Activated naive CD8-positive, alpha-beta T cell (primary cell): ENCODE data around the gene ASIP.
"Not testable (repeated sequence)": the region's sequence is repeated elsewhere in the genome, so short reads cannot be mapped to it uniquely, and the experiment has no call there.

Source experiments
- H3K27ac Mint-ChIP-seq: one replicate; pipeline ENCODE4 v1.8.0; 2021; ENCODE audit warnings: mixed read lengths
- H3K27me3 Mint-ChIP-seq: one replicate; pipeline ENCODE4 v1.8.0; 2021; ENCODE audit warnings: mixed read lengths
- H3K36me3 Mint-ChIP-seq: one replicate; pipeline ENCODE4 v1.8.0; 2021; ENCODE audit warnings: mixed read lengths
- H3K4me1 Mint-ChIP-seq: one replicate; pipeline ENCODE4 v1.8.0; 2021; ENCODE audit warnings: low read depth, mixed read lengths
- H3K4me3 Mint-ChIP-seq: one replicate; pipeline ENCODE4 v1.8.0; 2021; ENCODE audit warnings: mild to moderate bottlenecking, mixed read lengths
- H3K9me3 Mint-ChIP-seq: one replicate; pipeline ENCODE4 v1.8.0; 2021; ENCODE audit warnings: low read depth, mixed read lengths

ASIP gene

DNA sequence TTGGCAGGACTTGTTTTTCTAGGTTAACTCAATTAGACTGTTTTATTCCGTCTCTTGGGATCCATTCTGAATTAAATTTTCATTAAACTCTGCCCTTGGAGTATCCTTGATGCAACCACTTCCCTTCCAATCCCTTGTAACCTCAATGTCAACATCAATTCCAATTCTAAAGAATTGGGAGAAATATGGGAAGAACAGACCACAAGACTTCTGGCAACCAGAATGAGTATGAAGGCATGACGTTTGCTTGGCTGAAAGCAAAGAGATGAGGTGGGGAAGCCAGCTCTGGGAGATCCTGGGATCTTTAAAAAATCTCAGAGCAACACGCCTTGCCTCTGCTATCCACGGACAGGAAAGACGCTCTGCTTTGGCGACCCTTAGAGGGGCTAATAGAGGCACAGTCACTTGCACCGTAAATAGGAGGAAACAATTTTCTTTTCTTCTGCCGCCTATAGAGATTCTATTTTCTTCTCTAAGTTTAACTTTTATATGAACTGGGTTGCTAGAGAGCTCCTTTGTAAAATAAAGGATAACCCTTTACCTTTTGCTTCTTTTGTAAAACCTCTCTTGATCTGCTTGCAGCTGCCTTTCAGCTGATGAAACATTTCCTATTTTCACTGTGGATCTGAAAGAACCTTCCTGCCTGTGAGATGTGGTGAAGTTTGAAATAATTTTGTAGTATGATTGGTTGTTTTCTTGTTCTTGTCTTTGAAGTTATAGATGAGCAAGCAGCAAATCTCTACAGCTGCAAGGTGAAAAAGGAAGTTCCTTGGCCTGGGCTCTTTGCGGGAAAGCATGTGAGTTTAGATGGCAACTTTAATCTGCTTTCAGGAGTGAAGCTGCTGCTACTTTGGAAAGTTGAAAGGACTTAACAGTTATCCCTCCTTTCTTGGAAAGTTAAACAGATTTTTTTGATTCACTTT, at the start of gene ASIP:
Gene ASIP, plus strand, starts transcription at position 731 of the 923 bp plus-strand sequence. CDS start 18,952 bp downstream, outside the sequence.
- H3K9me3 Mint-ChIP-seq = peaks cover 12% of the 10 kb centered on the region
- peak within 1 kb of the TSS; percentile 24 for H3K27ac Mint-ChIP-seq
- no peaks in the 10 kb centered on the region for H3K27me3 Mint-ChIP-seq
- peak within 1 kb of the TSS; percentile 14 for H3K4me3 Mint-ChIP-seq
- peaks cover 24% of the 10 kb centered on the region for H3K4me1 Mint-ChIP-seq
- peaks cover 7% of the 10 kb centered on the region for H3K36me3 Mint-ChIP-seq

DNA sequence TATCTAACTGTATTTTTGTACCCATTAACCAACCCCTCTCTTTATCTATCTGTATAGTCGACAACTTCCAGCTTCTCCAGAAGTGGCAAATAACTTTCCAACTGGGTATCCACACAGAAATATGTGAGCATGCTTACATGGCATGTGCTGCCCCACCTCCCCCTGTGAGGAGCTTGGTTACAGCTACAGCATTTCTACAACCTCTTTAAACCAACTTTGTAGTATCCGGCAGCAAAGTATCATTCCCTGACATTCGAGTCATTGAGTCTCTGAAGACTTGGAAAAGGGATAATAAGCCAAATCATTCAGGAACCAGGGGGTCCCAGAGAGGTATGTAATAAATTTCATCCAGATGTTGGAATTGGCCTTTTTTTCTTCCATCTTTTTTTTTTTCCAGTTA, 48.2 kb upstream of the ASIP start:
- Mint-ChIP-seq H3K36me3 (no peaks in the 10 kb centered on the region), H3K4me3 (no peak overlapping the region), H3K4me1 (no peaks in the 10 kb centered on the region), H3K27ac (no peak overlapping the region), H3K27me3 (peaks cover 10% of the 10 kb centered on the region), H3K9me3 (no peaks in the 10 kb centered on the region)

- H3K9me3 Mint-ChIP-seq = no peaks in the 10 kb centered on the region
- no peaks in the 10 kb centered on the region for H3K36me3 Mint-ChIP-seq
- peaks cover 5% of the 10 kb centered on the region for H3K27me3 Mint-ChIP-seq
- no peaks in the 10 kb centered on the region for H3K4me1 Mint-ChIP-seq
- no peak overlapping the region for H3K4me3 Mint-ChIP-seq
- no peak overlapping the region for H3K27ac Mint-ChIP-seq
Observed at GRCh38 chr20:34199183-34199582, 42.0 kb upstream of the ASIP start.

DNA sequence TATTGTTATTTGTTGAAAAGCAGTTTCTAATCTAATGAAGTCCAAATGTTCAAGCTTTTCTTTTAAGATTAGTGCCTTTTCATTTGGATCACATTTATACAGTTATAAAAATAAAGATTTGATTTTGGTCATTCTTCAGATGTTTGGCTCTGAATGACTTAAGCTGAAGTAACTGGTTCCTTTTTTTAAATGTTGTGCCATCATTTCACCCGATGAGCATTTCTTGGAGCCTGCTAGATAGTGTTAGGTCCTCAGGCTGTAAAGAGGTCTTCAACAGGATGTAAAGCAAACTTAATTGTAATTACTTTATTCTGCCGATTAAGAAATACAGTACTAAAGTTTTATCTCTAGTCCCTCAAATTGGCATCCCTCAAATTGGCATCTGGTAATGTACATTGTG, 41.2 kb upstream of the ASIP start:
- H3K4me3 Mint-ChIP-seq = no peak overlapping the region
- H3K27ac Mint-ChIP-seq = no peak overlapping the region
- no peaks in the 10 kb centered on the region for H3K9me3 Mint-ChIP-seq
- no peaks in the 10 kb centered on the region for H3K36me3 Mint-ChIP-seq
- no peaks in the 10 kb centered on the region for H3K4me1 Mint-ChIP-seq
- peaks cover 5% of the 10 kb centered on the region for H3K27me3 Mint-ChIP-seq

- no peak overlapping the region for H3K27ac Mint-ChIP-seq
- H3K4me1 Mint-ChIP-seq = no peaks in the 10 kb centered on the region
- no peaks in the 10 kb centered on the region for H3K9me3 Mint-ChIP-seq
- no peaks in the 10 kb centered on the region for H3K36me3 Mint-ChIP-seq
- H3K27me3 Mint-ChIP-seq = peaks cover 4% of the 10 kb centered on the region
- no peak overlapping the region for H3K4me3 Mint-ChIP-seq
Observed at GRCh38 chr20:34201531-34201930, 39.7 kb upstream of the ASIP start.

DNA sequence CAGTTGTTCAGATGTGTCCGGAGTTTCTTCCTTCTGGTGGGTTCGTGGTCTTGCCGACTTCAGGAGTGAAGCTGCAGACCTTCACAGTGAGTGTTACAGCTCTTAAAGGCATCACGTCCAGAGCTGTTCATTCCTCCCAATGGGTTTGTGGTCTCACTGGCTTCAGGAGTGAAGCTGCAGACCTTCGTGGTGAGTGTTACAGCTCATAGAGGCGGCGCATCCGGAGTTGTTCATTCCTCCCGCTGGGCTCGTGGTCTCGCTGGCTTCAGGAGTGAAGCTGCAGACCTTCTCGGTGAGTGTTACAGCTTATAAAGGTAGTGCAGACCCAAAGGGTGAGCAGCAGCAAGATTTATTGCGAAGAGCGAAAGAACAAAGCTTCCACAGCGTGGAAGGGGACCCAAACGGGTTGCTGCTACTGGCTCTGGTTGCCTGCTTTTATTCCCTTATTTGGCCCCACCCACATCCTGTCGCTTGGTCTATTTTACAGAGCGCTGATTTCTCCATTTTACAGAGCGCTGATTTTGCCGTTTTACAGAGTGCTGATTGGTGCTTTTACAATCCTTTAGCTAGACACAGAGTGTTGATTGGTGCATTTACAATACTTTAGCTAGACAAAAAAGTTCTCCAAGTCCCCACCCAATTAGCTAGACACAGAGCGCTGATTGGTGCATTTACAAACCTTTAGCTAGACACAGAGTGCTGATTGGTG, 35.9 kb upstream of the ASIP start:
- not testable (repeated sequence) for H3K27ac Mint-ChIP-seq, H3K9me3 Mint-ChIP-seq, H3K36me3 Mint-ChIP-seq, H3K4me1 Mint-ChIP-seq
- Mint-ChIP-seq H3K27me3 (peaks cover 10% of the 10 kb centered on the region), H3K4me3 (peak overlapping the region; percentile 44)

GRCh38 chr20:34209111-34209510, 32.1 kb upstream of the ASIP start:
- peaks cover 5% of the 10 kb centered on the region for H3K36me3 Mint-ChIP-seq
- H3K27me3 Mint-ChIP-seq = peaks cover 10% of the 10 kb centered on the region
- no peak overlapping the region for H3K27ac Mint-ChIP-seq
- H3K4me1 Mint-ChIP-seq = no peaks in the 10 kb centered on the region
- no peaks in the 10 kb centered on the region for H3K9me3 Mint-ChIP-seq
- H3K4me3 Mint-ChIP-seq = no peak overlapping the region

DNA sequence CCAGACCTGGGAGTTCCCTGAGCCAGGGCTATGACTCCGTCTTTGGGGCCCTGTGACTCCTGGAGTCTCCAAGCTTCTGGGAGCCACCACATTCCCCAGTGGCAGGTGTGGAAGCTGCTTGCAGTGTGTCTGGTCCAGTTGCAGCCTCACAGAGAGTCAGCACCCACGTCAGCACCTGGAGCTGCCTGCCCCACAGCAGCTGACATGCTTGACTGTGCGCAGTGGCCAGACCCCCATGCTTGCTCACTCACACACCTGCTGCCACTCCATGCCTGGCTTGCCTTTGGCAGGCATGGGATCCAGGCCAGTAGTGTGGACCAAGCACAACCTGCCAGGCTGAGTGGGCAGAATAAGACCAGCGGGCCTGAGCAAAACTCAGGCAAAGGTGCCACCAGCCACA, 31.0 kb upstream of the ASIP start:
- Mint-ChIP-seq H3K27ac (no peak overlapping the region), H3K36me3 (peaks cover 5% of the 10 kb centered on the region), H3K27me3 (peaks cover 8% of the 10 kb centered on the region), H3K4me1 (no peaks in the 10 kb centered on the region), H3K9me3 (no peaks in the 10 kb centered on the region), H3K4me3 (no peak overlapping the region)

- no peak overlapping the region for H3K4me3 Mint-ChIP-seq
- H3K9me3 Mint-ChIP-seq = no peaks in the 10 kb centered on the region
- H3K4me1 Mint-ChIP-seq = peaks cover 9% of the 10 kb centered on the region
- H3K27me3 Mint-ChIP-seq = peaks cover 13% of the 10 kb centered on the region
- no peak overlapping the region for H3K27ac Mint-ChIP-seq
- H3K36me3 Mint-ChIP-seq = peaks cover 5% of the 10 kb centered on the region
Observed at GRCh38 chr20:34211591-34211990, 29.6 kb upstream of the ASIP start.

DNA sequence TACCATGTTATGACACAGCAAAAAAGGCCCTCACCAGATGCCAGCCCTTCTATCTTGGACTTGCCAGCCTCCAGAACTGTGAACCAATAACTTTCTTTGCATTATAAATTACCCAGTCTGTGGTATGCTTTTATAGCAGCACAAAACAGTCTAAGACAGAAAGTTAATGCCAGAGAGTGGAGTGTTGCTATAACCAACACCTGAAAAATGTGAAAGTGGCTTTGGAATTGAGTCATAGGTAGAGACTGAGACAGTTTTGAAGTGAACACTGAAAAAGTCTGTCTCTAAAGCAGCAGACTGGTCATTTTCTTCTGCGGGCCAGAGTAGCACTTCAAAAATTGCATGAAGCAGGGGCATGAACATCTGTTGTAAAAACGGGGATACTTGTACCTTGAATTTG, 28.0 kb upstream of the ASIP start:
- H3K4me3 Mint-ChIP-seq = no peak overlapping the region
- H3K4me1 Mint-ChIP-seq = peaks cover 14% of the 10 kb centered on the region
- H3K36me3 Mint-ChIP-seq = peaks cover 5% of the 10 kb centered on the region
- H3K27ac Mint-ChIP-seq = no peak overlapping the region
- peaks cover 14% of the 10 kb centered on the region for H3K27me3 Mint-ChIP-seq
- H3K9me3 Mint-ChIP-seq = no peaks in the 10 kb centered on the region

- Mint-ChIP-seq H3K4me3 (peak overlapping the region; percentile 66), H3K36me3 (peaks cover 5% of the 10 kb centered on the region), H3K4me1 (peaks cover 14% of the 10 kb centered on the region), H3K27ac (no peak overlapping the region), H3K27me3 (peaks cover 27% of the 10 kb centered on the region), H3K9me3 (no peaks in the 10 kb centered on the region)
Observed at GRCh38 chr20:34215711-34216381, 25.4 kb upstream of the ASIP start.

DNA sequence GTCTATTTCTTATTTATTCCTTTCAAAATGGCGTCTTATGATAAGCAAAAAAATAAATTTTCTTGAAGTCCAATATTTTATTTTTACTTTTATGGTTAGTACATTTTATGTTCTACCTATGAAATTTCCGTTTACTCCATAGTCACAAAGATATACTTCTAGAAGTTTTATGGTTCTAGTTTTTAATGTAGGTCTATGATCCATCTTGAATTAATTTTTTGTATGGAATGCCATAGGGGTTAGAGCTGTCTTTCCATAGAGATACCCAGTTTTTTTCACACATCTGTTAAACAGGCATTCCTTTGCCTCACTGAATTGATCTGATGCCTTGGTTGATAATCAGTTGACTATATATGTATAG, 24.9 kb upstream of the ASIP start:
- Mint-ChIP-seq H3K9me3 (no peaks in the 10 kb centered on the region), H3K27me3 (peaks cover 28% of the 10 kb centered on the region), H3K27ac (no peak overlapping the region), H3K4me3 (peak overlapping the region; percentile 66), H3K4me1 (peaks cover 14% of the 10 kb centered on the region), H3K36me3 (peaks cover 5% of the 10 kb centered on the region)

DNA sequence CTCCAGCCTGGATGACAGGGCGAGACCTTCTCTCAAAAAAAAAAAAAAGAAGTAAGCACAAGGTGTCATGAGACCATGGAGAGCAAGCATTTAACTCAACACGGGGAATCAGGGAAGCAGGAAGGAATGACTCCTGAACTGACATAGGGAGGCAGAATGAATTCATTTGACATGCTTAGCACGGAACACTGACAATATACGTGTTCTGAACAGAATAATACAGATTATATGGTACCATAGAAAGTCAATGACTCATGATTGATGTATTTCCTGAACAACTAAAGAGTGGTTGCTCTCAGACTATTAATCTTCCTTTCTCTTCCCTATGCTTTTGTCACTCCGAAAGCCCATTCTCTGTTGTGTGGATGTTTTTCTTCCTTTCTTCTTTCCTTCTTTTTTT, 20.7 kb upstream of the ASIP start:
- peaks cover 31% of the 10 kb centered on the region for H3K27me3 Mint-ChIP-seq
- H3K4me1 Mint-ChIP-seq = peaks cover 13% of the 10 kb centered on the region
- H3K4me3 Mint-ChIP-seq = no peak overlapping the region
- no peaks in the 10 kb centered on the region for H3K36me3 Mint-ChIP-seq
- H3K9me3 Mint-ChIP-seq = no peaks in the 10 kb centered on the region
- H3K27ac Mint-ChIP-seq = no peak overlapping the region

GRCh38 chr20:34222208-34222607, 19.0 kb upstream of the ASIP start:
- Mint-ChIP-seq H3K36me3 (peaks cover 3% of the 10 kb centered on the region), H3K9me3 (no peaks in the 10 kb centered on the region), H3K27ac (no peak overlapping the region), H3K27me3 (peaks cover 23% of the 10 kb centered on the region), H3K4me1 (peaks cover 2% of the 10 kb centered on the region), H3K4me3 (no peak overlapping the region)

GRCh38 chr20:34224251-34224650, 17.0 kb upstream of the ASIP start:
- peaks cover 13% of the 10 kb centered on the region for H3K27me3 Mint-ChIP-seq
- H3K36me3 Mint-ChIP-seq, H3K9me3 Mint-ChIP-seq, H3K4me1 Mint-ChIP-seq, H3K27ac Mint-ChIP-seq, H3K4me3 Mint-ChIP-seq: not testable (repeated sequence)
